Ishikawa (cell line): ENCODE data around the gene SCN4B.

Experiments
- CEBPB ChIP-seq: IDR thresholded peaks from 2 replicates; pipeline ENCODE4 v1.6.1; 2012
- CREB1 ChIP-seq: IDR thresholded peaks from 2 replicates; pipeline ENCODE4 v1.6.1; 2012; ENCODE audit warnings: low read depth
- EGR1 ChIP-seq: IDR thresholded peaks from 2 replicates; pipeline ENCODE4 v1.6.1; 2012
- EP300 ChIP-seq: IDR thresholded peaks from 2 replicates; pipeline ENCODE4 v1.6.1; 2012; ENCODE audit warnings: borderline replicate concordance
- FOXM1 ChIP-seq: IDR thresholded peaks from 2 replicates; pipeline ENCODE4 v1.6.1; 2012; ENCODE audit warnings: low read depth, borderline replicate concordance
- MAX ChIP-seq: IDR thresholded peaks from 2 replicates; pipeline ENCODE4 v1.6.1; 2012
- NFIC ChIP-seq: IDR thresholded peaks from 2 replicates; pipeline ENCODE4 v1.6.1; 2012
- RAD21 ChIP-seq: IDR thresholded peaks from 2 replicates; pipeline ENCODE4 v1.6.1; 2012; ENCODE audit warnings: low read depth
- REST ChIP-seq: IDR thresholded peaks from 2 replicates; pipeline ENCODE4 v1.6.1; 2012; ENCODE audit warnings: low read depth, mild to moderate bottlenecking
- TAF1 ChIP-seq: IDR thresholded peaks from 2 replicates; pipeline ENCODE4 v1.6.1; 2012; ENCODE audit warnings: low read depth, mild to moderate bottlenecking
- TCF12 ChIP-seq: IDR thresholded peaks from 2 replicates; pipeline ENCODE4 v1.6.1; 2012; ENCODE audit warnings: low read depth
- TEAD4 ChIP-seq: IDR thresholded peaks from 2 replicates; pipeline ENCODE4 v1.6.1; 2012
- USF1 ChIP-seq: IDR thresholded peaks from 2 replicates; pipeline ENCODE4 v1.6.1; 2012
- YY1 ChIP-seq: IDR thresholded peaks from 2 replicates; pipeline ENCODE4 v1.6.1; 2012; ENCODE audit warnings: low read depth
- ZBTB7A ChIP-seq: IDR thresholded peaks from 2 replicates; pipeline ENCODE4 v1.6.1; 2012; ENCODE audit warnings: low read depth

Gene SCN4B

GRCh38 chr11:118112711-118113430, 39.8 kb downstream of the SCN4B start:
- no peak for TF ChIP-seq NFIC
- no peak for TF ChIP-seq YY1
- no peak for TF ChIP-seq EP300
- no peak for TF ChIP-seq MAX
- no peak for TF ChIP-seq CEBPB
- no peak for TF ChIP-seq ZBTB7A
- no peak for TF ChIP-seq FOXM1
- no peak for TF ChIP-seq TAF1
- TF ChIP-seq EGR1 = no peak
- TF ChIP-seq TEAD4 = no peak
- no peak for TF ChIP-seq RAD21
- no peak for TF ChIP-seq USF1
- no peak for TF ChIP-seq CREB1
- no peak for TF ChIP-seq TCF12
- TF ChIP-seq REST = no peak

GRCh38 chr11:118111744-118112035, 40.9 kb downstream of the SCN4B start:
- TF ChIP-seq USF1 (no peak), EP300 (no peak), TEAD4 (no peak), CREB1 (no peak), REST (no peak), TAF1 (no peak), TCF12 (no peak), EGR1 (no peak), CEBPB (no peak), YY1 (no peak), MAX (no peak), FOXM1 (no peak), RAD21 (no peak), ZBTB7A (no peak), NFIC (no peak)

- no peak for TF ChIP-seq CREB1
- no peak for TF ChIP-seq NFIC
- no peak for TF ChIP-seq TAF1
- no peak for TF ChIP-seq EGR1
- no peak for TF ChIP-seq REST
Measured at GRCh38 chr11:118111019-118111743, 41.4 kb downstream of the SCN4B start.

- TF ChIP-seq CEBPB (no peak), RAD21 (no peak), NFIC (no peak), TAF1 (no peak), EGR1 (no peak), USF1 (no peak), TCF12 (no peak), ZBTB7A (no peak), EP300 (no peak), REST (no peak)
Measured at GRCh38 chr11:118109231-118109630, 43.4 kb downstream of the SCN4B start.
